ENCODE data around the gene EHMT1. TPM values are rescaled to one million over a fixed set of nuclear protein-coding genes. Genes with fewer than 3 reads are reported as not detected.
"Not testable (repeated sequence)": the region's sequence is repeated elsewhere in the genome, so short reads cannot be mapped to it uniquely, and the experiment has no call there.

EHMT1 gene
- total RNA-seq, 1 donor = 46.3 TPM

DNA sequence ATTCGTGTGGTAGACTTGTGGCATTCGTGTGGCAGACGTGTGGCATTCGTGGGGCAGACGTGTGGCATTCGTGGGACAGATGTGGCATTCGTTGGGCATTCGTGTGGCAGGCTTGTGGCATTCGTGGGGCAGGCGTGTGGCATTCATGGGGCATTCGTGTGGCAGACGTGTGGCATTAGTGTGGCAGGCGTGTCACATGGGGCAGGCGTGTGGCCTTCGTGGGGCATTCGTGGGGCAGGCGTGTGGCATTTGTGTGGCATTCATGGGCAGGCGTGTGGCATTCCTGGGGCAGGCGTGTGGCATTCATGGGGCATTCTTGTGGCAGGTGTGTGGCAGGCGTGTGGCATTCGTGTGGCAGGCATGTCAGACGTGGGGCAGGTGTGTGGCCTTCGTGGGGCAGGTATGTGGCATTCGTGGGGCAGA, 106.0 kb downstream of the EHMT1 start:
- Histone ChIP-seq H3K27ac (ENCODE audit: low read depth, low read length) (no peak overlapping the region), H3K27me3 (ENCODE audit: insufficient read depth, low read length) (no peaks in the 10 kb centered on the region), H3K36me3 (ENCODE audit: insufficient read depth, low read length) (peaks cover 10% of the 10 kb centered on the region), H2AFZ (ENCODE audit: low read length) (no peak overlapping the region), H3K4me2 (ENCODE audit: insufficient read depth, low read length) (no peak overlapping the region), H3K79me2 (ENCODE audit: insufficient read depth, low read length) (peaks cover 60% of the 10 kb centered on the region), H4K20me1 (ENCODE audit: insufficient read depth, low read length) (peaks cover 40% of the 10 kb centered on the region), H3K4me3 (ENCODE audit: insufficient read depth, low read length) (no peak overlapping the region), H3K4me1 (ENCODE audit: insufficient read depth, low read length) (no peaks in the 10 kb centered on the region), H3K9me3 (ENCODE audit: low read depth, low read length) (no peaks in the 10 kb centered on the region)
- TF ChIP-seq, protein P1, sequence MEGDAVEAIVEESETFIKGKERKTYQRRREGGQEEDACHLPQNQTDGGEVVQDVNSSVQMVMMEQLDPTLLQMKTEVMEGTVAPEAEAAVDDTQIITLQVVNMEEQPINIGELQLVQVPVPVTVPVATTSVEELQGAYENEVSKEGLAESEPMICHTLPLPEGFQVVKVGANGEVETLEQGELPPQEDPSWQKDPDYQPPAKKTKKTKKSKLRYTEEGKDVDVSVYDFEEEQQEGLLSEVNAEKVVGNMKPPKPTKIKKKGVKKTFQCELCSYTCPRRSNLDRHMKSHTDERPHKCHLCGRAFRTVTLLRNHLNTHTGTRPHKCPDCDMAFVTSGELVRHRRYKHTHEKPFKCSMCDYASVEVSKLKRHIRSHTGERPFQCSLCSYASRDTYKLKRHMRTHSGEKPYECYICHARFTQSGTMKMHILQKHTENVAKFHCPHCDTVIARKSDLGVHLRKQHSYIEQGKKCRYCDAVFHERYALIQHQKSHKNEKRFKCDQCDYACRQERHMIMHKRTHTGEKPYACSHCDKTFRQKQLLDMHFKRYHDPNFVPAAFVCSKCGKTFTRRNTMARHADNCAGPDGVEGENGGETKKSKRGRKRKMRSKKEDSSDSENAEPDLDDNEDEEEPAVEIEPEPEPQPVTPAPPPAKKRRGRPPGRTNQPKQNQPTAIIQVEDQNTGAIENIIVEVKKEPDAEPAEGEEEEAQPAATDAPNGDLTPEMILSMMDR (IDR thresholded peaks at IDR 0.05; ENCODE audit: extremely low read depth, low read depth, low read length) = no peak
- DNase-seq (ENCODE audit: insufficient read length, low spot score, missing footprints) = no peak

DNA sequence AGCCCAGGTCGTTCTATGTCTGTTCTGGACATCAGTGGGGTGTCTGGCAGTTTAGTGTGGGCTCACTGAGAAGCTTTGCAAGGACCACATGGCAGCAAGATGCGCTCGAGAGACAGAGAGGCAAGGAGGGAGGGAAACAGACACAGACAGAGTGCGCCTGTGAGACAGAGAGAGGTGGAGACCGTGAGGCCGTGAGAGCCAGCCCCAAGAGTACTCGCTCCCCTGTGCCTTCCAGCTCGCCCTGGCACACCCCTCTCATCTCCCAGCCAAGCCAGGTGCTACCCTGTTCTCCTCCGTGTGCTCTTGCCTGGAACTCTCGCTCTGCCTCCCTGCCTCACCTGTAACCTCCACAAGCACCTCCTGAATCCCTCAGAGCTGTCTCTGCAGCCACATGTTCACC, 106.8 kb downstream of the EHMT1 start:
- Histone ChIP-seq H4K20me1 (ENCODE audit: insufficient read depth, low read length) (peaks cover 38% of the 10 kb centered on the region), H3K27me3 (ENCODE audit: insufficient read depth, low read length) (no peaks in the 10 kb centered on the region), H2AFZ (ENCODE audit: low read length) (no peak overlapping the region), H3K4me1 (ENCODE audit: insufficient read depth, low read length) (no peaks in the 10 kb centered on the region), H3K4me3 (ENCODE audit: insufficient read depth, low read length) (no peak overlapping the region), H3K27ac (ENCODE audit: low read depth, low read length) (no peak overlapping the region), H3K79me2 (ENCODE audit: insufficient read depth, low read length) (peaks cover 63% of the 10 kb centered on the region), H3K4me2 (ENCODE audit: insufficient read depth, low read length) (no peak overlapping the region), H3K36me3 (ENCODE audit: insufficient read depth, low read length) (peaks cover 10% of the 10 kb centered on the region), H3K9me3 (ENCODE audit: low read depth, low read length) (no peaks in the 10 kb centered on the region)
- peak; percentile 37 for DNase-seq (ENCODE audit: insufficient read length, low spot score, missing footprints)
- TF ChIP-seq, protein P1 (IDR thresholded peaks at IDR 0.05; ENCODE audit: extremely low read depth, low read depth, low read length) = no peak

DNA sequence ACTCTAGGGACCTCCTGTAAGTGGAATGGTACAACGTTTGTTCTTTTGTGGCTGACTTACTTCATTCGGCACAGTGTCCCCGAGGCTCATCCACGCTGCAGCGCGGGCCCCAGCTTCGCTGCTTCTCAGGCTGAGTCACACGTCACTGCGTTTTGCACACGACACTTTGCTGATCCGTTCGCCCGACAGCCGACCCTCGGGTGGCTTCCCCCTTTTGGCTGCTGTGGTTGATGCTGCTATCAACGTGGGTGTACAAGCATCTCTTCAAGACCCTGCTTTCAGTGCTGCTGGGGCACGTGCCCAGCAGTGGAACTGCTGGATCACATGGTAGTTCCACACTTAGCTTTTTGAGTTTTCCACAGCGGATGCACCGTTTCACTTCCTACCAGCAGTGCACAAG, 107.5 kb downstream of the EHMT1 start:
- H3K27ac ChIP-seq (ENCODE audit: low read depth, low read length); H2AFZ ChIP-seq (ENCODE audit: low read length); H3K4me1 ChIP-seq (ENCODE audit: insufficient read depth, low read length); H3K27me3 ChIP-seq (ENCODE audit: insufficient read depth, low read length); DNase-seq (ENCODE audit: insufficient read length, low spot score, missing footprints); H3K36me3 ChIP-seq (ENCODE audit: insufficient read depth, low read length); H3K4me2 ChIP-seq (ENCODE audit: insufficient read depth, low read length); H3K9me3 ChIP-seq (ENCODE audit: low read depth, low read length); H3K4me3 ChIP-seq (ENCODE audit: insufficient read depth, low read length): not testable (repeated sequence)
- peaks cover 64% of the 10 kb centered on the region for H3K79me2 ChIP-seq (ENCODE audit: insufficient read depth, low read length)
- peaks cover 37% of the 10 kb centered on the region for H4K20me1 ChIP-seq (ENCODE audit: insufficient read depth, low read length)

DNA sequence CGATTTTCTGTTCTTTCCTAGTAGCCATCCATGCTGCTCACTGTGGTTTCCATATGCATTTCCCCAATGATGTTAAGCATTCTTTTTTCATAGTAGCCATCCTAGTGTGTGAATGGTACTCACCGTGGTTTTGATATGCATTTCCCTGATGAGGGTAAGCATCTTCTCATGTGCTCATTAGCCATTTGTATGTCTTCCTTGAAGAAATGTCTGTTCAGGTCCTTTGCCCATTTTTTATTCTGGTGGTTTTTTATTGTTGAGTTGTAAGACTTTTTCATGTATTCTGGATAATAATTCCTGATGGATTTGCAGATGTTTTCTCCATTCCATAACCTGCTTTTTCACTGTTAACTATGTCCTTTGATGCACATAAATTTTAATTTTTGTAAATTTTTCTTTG, 108.0 kb downstream of the EHMT1 start:
- no peak overlapping the region for H3K4me3 ChIP-seq (ENCODE audit: insufficient read depth, low read length)
- peaks cover 62% of the 10 kb centered on the region for H3K79me2 ChIP-seq (ENCODE audit: insufficient read depth, low read length)
- peaks cover 33% of the 10 kb centered on the region for H4K20me1 ChIP-seq (ENCODE audit: insufficient read depth, low read length)

More for the DNA sequence above, 108.0 kb downstream of the EHMT1 start:
- H3K36me3 ChIP-seq (ENCODE audit: insufficient read depth, low read length) = peaks cover 10% of the 10 kb centered on the region
- H3K9me3 ChIP-seq (ENCODE audit: low read depth, low read length) = no peaks in the 10 kb centered on the region
- H3K27ac ChIP-seq (ENCODE audit: low read depth, low read length) = no peak overlapping the region
- DNase-seq (ENCODE audit: insufficient read length, low spot score, missing footprints) = no peak
- no peaks in the 10 kb centered on the region for H3K27me3 ChIP-seq (ENCODE audit: insufficient read depth, low read length)
- TF ChIP-seq, protein P1 (IDR thresholded peaks at IDR 0.05; ENCODE audit: extremely low read depth, low read depth, low read length) = no peak
- H2AFZ ChIP-seq (ENCODE audit: low read length) = no peak overlapping the region
- H3K4me2 ChIP-seq (ENCODE audit: insufficient read depth, low read length) = no peak overlapping the region
- no peaks in the 10 kb centered on the region for H3K4me1 ChIP-seq (ENCODE audit: insufficient read depth, low read length)
